Testis (tissue), 2 donors: Measurements from ENCODE around the gene ST6GALNAC5.

ENCODE experiments used
- POLR2A ChIP-seq: fragments of 450-650 bp; IDR thresholded peaks from one replicate; pipeline ENCODE4 v1.6.1; 2017; ENCODE audit warnings: antibody characterized with exemption, mild to moderate bottlenecking, moderate library complexity
- TF ChIP-seq, protein P1 (sequence below), 3 experiments: fragments of 450-650 bp in 2 of 3; fragments of 200-600 bp in 1 of 3; sonication (generic) in 1 of 3; IDR thresholded peaks; one replicate each; pipeline ENCODE4 v1.5.1; 2016 to 2019; ENCODE audit warnings: antibody characterized with exemption in 3 of 3, mild to moderate bottlenecking in 2 of 3, moderate library complexity in 1 of 3

DNA sequence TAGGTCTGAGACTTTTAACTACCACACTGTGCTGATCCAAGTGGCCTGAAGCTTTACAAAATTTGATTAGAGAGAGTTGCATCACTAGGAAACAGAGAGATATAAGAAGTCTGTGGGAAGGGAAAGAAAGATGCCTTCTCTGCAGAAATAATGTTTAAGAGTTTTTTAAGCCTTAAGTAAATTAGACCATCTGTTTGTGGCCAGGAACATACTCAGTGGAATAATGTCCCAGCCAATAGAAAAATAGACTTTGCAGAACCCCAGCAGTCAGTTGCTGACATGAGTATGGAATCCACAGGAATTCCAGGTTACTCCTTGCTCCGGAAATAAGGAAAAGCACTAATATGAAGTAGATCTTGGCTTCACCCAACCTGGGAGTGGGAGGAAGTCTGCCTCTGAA lies 144.8 kb downstream of the ST6GALNAC5 start:
- TF ChIP-seq, protein P1, sequence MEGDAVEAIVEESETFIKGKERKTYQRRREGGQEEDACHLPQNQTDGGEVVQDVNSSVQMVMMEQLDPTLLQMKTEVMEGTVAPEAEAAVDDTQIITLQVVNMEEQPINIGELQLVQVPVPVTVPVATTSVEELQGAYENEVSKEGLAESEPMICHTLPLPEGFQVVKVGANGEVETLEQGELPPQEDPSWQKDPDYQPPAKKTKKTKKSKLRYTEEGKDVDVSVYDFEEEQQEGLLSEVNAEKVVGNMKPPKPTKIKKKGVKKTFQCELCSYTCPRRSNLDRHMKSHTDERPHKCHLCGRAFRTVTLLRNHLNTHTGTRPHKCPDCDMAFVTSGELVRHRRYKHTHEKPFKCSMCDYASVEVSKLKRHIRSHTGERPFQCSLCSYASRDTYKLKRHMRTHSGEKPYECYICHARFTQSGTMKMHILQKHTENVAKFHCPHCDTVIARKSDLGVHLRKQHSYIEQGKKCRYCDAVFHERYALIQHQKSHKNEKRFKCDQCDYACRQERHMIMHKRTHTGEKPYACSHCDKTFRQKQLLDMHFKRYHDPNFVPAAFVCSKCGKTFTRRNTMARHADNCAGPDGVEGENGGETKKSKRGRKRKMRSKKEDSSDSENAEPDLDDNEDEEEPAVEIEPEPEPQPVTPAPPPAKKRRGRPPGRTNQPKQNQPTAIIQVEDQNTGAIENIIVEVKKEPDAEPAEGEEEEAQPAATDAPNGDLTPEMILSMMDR (IDR thresholded peaks at IDR 0.05) = no peak
- TF ChIP-seq POLR2A = no peak
